NCI-H2107 (cell line): ENCODE data around the gene ZNF417.
"Not testable (repeated sequence)": the region's sequence is repeated elsewhere in the genome, so short reads cannot be mapped to it uniquely, and the experiment has no call there.

ENCODE experiments used
- DNase-seq: peaks from one replicate; lab custom pipeline; 2025; lab: John Stamatoyannopoulos, UW

ZNF417 gene

DNA sequence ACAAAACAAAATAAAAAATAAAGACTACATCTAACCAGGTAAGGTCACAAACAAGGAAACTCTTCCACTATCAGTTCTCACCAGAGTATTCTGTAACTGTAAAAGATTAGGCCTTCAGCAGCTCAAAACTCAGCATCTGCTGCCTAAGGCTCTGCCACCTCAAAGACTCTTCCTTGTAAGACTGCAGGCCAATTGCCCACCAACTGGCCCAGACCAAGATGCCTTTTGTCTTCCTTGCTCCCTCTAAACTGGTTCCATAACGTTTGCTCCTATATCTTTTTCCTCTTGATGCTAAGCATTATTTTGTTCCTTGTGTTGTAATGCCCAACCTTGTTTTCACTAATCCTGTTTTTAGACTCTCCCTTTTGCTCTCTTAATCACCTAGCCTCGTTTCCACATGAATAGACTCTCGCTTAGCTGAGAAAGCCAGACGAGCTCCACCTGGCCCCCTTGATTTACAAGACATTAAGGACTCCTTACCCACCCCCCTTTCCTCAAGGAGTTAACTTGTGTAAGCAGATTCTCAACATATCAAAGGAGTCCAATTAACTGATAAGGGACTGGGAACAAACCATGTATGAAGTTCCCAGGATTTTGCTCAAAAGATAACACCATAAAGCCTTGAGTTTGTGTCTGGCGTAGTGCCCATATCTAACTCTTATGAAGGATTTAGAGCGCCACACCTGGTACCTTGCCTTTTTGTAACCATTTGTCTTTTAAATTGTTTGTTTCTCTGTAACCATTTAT is 29.0 kb downstream of the ZNF417 start:
- no peak for DNase-seq

DNA sequence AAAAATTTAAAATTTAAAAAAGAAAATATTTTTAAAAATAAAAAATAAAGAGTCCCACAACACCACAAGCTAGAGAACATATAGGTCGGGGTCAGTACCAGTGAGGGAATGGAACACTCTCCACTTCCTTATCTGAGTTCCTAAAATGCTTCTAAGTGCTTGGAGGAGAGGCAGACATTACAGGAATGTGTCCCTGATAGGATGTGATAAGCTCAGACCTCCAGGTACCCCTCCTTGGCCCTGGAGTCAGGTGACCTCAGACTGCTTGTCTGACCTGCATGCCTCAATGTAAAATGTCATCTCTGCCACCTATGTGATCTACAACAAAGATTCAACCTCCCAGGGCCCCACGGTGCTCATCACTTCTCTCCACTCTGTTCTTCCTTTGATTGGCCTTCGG is 30.3 kb downstream of the ZNF417 start:
- no peak for DNase-seq

DNA sequence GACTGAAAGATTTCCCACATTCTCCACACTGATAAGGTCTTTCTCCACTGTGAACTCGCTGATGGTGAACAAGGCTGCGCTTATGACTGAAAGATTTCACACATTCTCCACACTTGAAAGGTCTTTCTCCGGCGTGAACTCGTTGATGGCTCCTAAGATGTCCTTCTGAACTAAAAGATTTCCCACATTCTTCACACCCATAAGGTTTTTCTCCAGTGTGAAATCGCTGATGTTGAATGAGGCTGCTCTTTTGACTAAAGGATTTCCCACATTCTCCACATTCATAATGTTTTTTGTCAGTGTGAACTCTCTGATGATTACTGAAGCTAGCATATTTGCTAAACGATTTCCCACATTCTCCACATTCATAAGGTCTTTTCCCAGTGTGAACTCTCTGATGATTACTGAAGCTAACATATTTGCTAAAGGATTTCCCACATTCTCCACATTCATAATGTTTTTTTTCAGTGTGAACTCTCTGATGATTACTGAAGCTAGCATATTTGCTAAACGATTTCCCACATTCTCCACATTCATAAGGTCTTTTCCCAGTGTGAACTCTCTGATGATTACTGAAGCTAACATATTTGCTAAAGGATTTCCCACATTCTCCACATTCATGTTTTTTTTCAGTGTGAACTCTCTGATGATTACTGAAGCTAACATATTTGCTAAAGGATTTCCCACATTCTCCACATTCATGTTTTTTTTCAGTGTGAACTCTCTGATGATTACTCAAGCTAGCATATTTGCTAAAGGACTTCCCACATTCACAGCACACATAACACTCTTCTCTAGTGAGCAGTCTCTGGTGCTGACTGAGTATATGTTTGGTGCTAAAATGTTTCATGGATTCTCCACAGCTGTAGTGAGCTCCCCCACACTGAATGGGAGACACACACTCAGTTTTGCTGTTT is 42.3 kb downstream of the ZNF417 start:
- DNase-seq: not testable (repeated sequence)

DNA sequence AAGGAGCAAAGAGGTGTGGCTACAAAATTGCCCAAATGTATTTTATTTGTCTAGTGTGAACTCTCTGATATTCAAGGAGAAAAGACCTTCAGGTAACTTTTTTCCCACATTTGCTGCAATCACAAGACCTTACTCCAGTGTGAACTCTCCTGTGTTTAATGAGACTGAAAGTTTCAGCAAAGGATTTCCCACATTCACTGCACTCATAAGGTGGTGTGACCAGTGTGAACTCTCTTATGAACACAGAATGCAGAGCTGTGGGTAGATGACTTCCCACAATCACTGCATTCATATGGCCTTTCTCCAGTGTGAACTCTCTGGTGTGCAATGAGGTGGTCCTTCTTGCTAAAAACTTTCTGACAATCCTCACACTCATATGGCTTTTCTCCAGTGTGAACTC is 43.9 kb downstream of the ZNF417 start:
- no peak for DNase-seq

DNA sequence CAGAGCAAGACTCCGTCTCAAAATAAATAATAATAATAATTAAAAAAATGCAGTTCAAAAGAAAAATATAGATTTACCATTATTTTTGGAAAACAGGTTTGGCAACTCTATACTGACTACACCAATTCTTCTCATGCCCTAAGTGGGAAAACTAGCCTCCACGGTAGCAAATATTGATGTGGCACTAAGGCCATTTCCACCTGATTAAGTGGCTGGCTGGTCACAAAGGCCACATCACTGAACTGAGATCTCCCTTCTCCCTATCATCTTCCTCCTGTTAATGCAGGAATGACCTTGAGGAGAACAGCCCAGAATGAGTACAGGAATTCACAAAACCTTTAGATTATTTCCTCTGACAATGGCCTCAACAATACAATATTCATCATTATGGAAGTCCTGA is 46.2 kb downstream of the ZNF417 start:
- DNase-seq: no peak

DNA sequence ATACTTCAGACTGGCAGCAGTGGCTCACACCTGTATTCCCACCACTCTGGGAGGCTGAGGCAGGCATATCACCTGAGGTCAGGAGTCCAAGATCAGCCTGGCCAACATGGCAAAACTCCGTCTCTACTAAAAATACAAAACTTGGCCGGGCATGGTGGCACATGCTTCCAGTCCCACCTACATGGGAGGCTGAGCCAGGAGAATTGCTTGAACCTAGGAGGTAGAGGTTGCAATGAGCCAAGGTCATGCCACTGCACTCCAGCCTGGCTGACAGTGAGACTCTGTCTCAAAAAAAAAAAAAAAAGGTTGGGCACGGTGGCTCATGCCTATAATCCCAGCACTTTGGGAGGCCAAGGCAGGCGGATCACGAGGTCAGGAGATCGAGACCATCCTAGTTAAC is 46.7 kb downstream of the ZNF417 start:
- not testable (repeated sequence) for DNase-seq

DNA sequence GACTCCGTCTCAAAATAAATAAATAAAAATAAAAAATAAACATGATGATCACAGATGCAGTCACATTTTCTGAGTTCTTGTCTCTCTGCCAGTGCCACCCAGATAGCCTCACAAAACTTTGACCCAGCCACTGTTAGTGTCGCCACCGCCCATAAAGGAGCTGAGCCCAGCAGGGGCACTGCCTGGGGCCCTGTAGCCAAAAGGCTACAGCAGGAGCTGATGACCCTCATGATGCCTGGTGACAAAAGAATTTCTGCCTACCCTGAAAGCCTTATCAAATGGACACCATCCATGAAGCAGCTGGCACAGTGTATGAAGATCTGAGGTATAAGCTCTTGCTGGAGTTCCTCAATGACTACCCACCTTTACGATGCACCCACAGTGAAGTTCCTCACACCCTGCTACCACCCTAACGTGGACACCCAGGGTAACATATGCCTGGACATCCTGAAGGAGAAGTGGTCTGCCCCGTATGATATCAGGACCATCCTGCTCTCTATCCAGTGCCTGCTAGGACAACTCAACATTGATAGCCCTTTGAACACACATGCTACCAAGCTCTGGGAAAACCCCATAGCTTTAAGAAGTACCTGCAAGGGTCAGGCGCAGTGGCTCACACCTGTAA is 48.4 kb downstream of the ZNF417 start:
- DNase-seq: no peak
